GM21529 (cell line): Measurements from ENCODE around the gene MYO5C.
A peak's percentile ranks its signal among the peaks of the same experiment; 100 is the strongest.

Source experiments
- ATAC-seq: cut with Tn5 transposase; IDR thresholded peaks from one replicate; pipeline ENCODE4 v1.9.1; 2021; ENCODE audit not compliant: unreplicated experiment

MYO5C gene

GRCh38 chr15:52278636-52279367 lies 16.8 kb downstream of the MYO5C start:
- no peak for ATAC-seq

- ATAC-seq, result no peak
Observed at GRCh38 chr15:52278135-52278534, 17.5 kb downstream of the MYO5C start.

DNA sequence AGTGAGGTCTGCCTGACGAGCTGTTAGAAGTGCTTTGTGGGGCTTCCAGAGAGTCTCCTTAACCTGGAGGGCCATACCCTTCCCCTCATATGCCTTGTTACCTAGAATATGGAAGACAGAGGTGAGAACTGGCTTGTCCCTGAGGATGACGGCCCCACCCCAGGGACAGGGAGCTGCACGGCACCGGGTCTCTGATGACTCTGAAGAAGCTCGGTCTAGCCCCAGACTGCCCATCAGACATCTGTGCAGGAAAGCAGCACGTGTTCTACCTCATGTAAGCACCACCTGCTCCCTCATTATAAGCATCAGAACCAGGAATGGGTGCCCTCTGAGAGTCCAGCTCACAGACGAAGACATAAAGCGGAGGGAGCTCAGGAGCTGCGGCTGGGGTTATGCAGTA lies 18.0 kb downstream of the MYO5C start:
- ATAC-seq, result no peak

GRCh38 chr15:52276256-52276770 lies 19.3 kb downstream of the MYO5C start:
- ATAC-seq, result no peak

GRCh38 chr15:52263563-52264282 lies 31.9 kb downstream of the MYO5C start:
- ATAC-seq, result no peak

DNA sequence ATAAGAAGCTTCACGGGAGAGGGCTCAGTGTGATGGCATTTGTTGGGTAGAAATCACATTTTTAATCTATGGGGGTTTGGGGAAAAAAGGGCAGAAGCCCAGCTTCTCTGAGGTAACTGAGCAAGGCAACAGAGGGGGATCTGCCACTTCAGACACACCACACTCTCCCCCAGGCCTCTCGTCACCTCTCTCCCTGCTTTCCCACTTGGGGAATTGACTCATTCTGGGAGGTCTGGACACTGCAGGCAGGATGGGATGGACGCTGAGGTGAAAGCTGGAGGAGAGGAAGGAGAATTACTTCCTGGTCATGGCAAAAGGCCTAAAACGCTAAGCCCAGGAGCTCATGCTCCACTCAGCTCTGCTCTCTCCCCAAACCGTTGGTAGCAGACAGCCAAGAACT lies 33.2 kb downstream of the MYO5C start:
- no peak for ATAC-seq

- peak; percentile 99 for ATAC-seq
Observed at GRCh38 chr15:52261498-52262242, 33.9 kb downstream of the MYO5C start.

- ATAC-seq, result no peak
Observed at GRCh38 chr15:52261026-52261425, 34.6 kb downstream of the MYO5C start.

DNA sequence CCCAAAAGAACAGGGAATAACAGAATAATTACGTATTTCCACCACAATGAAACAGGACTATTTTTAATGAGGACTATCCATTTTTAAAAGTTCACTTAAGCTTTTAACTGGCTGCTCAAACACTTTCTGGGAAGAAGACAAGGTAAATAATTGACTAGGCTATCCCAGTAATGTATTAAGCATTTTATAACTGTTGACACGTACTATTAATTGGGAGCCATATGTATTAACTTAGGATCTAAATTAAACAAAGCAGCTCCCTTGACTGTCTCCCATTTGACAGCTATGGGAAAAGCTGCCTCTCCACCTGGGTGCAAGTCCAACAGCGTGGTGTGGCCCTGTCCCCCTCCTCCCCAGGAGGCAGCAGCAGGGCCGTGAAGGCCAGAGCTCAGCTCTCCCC lies 36.1 kb downstream of the MYO5C start:
- no peak for ATAC-seq

DNA sequence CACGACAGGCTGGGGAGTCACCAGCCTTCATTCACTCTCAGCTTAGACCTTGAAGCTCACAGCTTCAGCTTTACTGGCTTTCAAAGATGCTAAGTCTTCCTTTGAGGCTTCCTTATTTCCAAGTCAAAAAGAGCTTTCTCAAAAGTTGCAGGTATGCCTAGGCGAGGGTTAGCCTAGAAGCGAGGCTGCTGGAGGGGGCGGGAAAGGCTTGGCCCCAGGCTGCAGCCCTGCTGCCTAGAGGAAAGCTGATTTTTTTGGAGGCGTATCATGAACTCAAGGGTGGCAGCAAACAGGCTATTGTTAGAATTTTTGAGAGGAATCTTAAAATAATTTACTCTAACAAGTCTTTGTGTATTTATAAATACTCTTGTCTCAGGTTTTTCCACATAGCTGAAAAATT lies 37.1 kb downstream of the MYO5C start:
- no peak for ATAC-seq

DNA sequence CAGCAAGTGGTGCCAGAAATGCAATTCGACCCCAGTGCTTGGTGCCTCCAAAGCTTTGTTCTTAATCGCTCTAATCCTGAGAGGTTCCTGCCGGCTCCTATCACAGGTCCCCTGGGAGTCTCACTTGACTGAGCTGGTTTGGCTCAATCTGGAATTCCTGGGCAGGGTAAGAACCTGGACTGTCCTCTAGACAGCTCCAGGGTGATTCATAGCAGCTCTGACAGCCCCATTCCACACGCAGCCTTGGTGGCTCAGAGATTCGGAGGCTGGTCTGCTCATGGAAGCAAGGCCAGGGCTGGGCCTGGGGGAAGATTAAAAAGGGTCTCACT lies 37.9 kb downstream of the MYO5C start:
- ATAC-seq, result no peak

DNA sequence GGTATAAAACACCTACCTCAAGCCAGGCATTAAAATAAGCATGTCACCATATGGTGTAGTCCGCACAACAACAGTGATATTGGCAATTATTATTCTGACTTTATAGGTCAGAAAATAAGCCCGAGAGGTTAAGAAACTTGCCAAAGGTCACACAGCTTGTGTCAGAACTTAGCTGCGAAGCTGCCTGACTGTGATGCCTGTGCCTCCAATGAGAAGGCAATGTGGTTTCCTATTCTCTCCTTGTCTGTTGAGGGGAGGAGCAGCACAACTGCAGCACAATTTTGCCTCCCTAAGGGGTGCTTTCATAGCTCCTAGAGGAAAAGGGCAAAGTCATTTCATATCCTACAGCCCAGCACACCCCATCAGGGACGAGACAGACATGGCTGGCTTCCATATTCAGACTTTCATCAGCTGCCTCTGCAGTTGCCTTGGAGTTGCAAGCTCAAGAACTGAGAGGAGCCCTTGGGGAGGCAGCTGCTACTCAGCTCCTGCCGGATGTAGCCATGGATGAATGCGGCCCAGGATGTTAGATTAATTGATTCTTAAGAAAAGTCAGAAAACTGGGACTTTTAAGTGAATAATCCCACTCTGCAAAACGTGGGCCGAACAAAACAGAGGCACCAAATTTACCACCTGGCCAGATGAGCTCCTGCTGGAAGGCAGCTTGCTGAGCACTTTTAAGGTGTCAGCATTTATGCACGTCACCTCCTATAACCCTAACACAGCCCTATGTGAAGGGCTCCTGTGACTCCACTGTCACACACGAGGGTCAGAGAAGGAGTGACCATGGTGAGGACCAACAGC lies 38.5 kb downstream of the MYO5C start:
- no peak for ATAC-seq

DNA sequence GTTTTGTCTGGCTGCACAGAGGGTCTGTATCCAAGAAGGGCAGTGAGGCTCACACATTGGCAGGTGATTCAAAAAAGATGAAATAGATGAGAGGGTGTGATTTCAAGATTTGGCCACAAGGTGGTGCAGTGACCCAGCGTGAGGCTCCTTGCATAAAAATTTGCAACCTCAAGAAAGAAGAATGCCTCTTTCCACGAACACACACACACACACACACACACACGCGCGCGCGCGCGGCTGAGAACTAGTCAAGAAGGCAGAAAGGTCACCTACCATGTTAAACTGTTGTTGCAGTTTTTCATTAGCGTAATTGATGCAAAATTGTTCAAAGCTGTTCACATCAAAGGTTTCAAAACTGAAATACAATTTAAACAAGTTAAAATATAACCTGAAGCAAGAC lies 39.2 kb downstream of the MYO5C start:
- ATAC-seq, result no peak

- ATAC-seq, result no peak
Observed at GRCh38 chr15:52255935-52256334, 39.7 kb downstream of the MYO5C start.

DNA sequence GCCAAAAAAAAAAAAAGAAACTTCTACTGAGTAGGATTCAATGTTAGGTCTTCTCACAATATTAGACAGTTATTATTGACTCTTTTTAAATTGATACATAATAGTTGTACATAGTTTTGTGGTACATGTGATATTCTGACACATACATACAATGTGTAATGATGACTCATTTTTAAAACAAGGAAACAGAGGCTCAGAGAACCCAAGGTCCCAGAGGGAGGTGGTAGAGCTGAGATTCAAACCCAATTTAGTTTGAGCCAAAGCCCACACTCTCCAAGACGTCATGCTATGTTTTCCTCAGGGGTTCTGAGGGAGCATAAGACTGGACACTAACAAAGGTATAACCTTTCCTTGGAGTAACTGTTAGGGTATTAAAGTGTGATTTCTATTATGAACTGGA lies 40.6 kb downstream of the MYO5C start:
- no peak for ATAC-seq

GRCh38 chr15:52254391-52254790 lies 41.2 kb downstream of the MYO5C start:
- ATAC-seq, result no peak

DNA sequence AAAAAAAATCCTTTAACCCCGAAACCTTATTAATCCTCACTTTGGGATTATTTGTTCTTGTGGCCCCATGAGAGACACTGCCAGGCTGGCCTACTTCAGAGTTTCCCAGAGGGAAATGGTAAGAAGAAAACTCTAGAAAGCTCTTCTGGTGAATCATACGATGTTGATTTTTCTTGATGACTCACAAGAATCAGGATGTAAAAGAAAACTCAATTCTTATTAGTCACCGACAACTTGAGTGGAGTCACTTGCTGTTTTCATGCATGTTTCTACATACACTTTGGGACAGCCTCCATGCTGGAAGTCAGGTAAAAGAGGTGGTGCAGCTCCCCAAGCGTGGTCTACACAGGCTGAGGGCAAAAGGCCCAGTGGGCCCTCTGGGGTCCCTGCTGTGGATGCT lies 42.8 kb downstream of the MYO5C start:
- ATAC-seq, result no peak

- no peak for ATAC-seq
Observed at GRCh38 chr15:52251144-52251860, 44.3 kb downstream of the MYO5C start.

DNA sequence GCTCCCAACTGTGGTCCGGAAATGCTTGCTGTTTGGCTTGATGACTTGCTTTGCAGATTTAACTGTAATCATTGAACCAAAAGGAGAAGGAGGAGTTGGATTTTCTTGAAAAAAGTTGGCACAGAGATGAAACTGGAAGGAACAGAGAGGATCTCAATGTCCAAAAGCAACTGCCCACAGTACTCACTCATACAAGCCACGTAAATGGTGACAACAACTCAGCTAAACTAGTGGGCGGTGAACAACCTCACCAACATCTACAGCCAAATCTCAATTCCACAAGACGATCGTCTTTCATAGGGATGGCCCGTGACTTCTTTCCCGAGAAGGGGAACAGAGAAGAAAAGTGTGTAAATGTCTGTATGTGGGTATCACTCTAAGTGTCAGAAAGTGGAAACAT lies 48.1 kb downstream of the MYO5C start:
- ATAC-seq, result no peak

- ATAC-seq, result no peak
Observed at GRCh38 chr15:52246686-52247431, 48.7 kb downstream of the MYO5C start.
